Stimulated activated naive CD4-positive, alpha-beta T cell (primary cell): ENCODE data around the gene KLF4.
"Not testable (repeated sequence)": the region's sequence is repeated elsewhere in the genome, so short reads cannot be mapped to it uniquely, and the experiment has no call there.

Experiments used
- DNase-seq, 6 experiments: peaks; one replicate each; lab custom pipeline; 2025; lab: John Stamatoyannopoulos, UW

Gene KLF4

DNA sequence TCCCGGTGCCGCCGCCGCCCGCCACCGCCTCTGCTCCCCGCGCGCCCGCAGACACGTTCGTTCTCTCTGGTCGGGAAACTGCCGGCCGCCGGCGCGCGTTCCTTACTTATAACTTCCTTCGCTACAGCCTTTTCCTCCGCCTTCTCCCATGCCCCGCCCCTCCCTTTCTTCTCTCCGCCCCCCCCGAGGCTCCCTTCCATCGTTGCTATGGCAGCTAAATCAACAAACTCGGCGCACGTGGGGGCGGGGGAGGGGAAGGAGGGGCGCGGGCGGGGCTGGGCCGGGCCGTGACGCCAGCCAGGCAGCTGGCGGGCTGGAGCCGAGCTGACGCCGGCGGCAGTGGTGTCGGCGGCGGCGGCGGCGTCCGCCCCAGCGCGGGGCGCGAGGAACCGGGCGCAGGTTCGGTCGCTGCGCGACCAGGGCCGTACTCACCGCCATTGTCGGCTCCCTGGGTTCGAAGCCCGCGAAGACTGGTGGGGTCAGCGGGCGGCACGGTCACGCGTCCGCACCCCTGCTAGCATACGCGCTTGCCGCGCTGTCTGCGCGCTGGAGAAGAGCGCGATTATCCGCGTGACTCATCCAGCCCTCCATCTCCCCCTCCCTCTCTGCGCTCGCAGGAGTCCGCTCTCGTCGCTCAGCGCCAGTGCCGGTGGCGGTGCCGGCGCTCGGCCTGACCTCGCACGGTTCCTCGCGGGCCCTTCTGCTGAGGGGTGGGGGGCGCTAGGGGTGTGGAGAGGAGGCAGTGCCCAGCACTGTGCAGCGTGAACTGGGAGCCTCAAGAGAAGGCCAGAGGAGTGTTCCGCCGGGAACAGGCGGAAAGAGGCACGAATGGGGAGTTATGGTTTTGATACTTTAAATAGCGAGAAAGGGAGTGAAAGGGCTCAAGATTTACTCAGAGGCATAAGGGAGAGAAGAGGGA lies at the start of gene KLF4:
Gene KLF4, minus strand, starts transcription at position 83 of the 919 bp plus-strand sequence. CDS start 597 bp downstream, outside the sequence.
- peak in 5 of 6 experiments; percentile 11 to 24 (median 14) for DNase-seq

DNA sequence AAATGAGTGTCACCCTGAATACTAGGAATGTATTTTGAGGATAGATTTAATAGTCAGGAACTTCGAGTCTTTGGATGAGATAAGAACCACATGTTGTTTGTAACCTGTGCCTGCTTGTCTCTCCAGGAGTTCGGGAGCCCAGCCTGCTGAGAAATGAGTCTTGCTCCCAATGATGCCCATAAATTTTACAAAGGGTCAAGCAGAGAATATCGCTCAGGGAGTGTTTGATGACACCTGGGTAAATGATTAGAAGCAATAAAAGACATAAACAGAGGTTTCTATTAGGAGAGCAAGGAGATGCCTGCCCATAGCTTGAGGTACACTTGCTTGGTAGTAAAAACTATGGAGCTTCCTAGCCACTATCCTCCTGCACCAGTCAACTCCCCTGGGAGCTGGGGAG lies 46.9 kb upstream of the KLF4 start:
- DNase-seq: no peak

DNA sequence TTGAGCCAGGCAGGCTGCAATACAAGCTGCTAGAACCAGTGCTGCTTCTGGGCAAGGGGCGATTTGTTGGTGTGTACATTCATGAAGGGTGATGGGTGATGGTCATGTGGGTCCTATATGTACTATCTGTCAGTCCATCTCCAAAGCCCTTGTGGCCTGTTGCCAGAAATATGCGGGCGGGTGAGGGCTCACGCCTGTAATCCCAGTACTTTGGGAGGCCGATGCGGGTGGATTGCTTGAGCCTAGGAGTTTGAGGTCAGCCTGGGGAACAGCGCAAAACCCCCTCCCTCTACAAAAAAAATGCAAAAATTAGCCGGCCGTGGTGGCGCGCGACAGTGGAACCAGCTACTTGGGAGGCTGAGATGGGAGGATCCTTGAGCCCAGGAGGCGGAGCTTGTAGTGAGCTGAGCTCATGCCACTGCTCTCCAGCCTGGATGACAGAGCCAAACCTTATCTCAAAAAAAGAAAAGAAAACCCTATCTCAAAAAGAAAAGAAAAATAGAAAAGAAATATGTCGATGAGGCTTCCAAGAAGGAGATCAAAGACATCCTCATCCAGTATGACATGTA lies 45.0 kb upstream of the KLF4 start:
- no peak for DNase-seq

GRCh38 chr9:107530679-107531078 lies 41.1 kb upstream of the KLF4 start:
- no peak for DNase-seq

GRCh38 chr9:107528686-107529085 lies 39.1 kb upstream of the KLF4 start:
- no peak for DNase-seq

DNA sequence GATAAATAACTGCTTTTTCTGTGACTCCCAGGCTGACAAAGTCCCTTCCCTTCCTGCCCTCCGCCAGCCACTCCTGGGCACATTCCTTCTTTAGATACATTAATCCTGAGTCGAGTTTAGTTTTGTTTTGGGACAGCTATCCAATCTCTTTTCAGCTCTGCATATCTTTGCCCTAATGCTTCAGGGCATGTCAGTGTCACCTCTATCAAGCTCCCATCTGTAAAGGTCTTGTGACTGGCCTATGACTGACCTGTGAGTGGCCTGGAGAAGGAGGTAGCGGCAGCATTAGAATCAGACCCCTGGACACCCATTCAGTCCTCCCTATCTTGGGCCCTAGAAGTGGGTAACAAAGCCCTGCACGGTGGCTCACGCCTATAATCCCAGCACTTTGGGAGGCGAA lies 34.0 kb upstream of the KLF4 start:
- DNase-seq: no peak

DNA sequence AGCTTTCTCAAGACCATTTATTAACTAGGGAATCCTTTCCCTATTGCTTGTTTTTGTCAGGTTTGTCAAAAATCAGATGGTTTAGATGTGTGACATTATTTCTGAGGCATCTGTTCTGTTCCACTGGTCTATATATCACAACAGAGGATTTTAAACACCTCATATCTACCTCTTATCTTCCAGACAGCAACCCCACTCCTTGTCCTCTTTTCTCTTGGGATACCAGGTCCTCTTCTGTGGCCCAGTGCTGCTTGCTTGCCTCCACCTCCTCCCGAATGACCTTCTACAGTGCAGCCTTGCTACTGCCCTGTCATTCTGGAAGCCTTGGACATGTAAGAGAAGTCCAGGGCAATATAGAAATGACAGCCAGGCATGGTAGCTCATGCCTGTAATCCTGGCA lies 30.6 kb upstream of the KLF4 start:
- DNase-seq: no peak

DNA sequence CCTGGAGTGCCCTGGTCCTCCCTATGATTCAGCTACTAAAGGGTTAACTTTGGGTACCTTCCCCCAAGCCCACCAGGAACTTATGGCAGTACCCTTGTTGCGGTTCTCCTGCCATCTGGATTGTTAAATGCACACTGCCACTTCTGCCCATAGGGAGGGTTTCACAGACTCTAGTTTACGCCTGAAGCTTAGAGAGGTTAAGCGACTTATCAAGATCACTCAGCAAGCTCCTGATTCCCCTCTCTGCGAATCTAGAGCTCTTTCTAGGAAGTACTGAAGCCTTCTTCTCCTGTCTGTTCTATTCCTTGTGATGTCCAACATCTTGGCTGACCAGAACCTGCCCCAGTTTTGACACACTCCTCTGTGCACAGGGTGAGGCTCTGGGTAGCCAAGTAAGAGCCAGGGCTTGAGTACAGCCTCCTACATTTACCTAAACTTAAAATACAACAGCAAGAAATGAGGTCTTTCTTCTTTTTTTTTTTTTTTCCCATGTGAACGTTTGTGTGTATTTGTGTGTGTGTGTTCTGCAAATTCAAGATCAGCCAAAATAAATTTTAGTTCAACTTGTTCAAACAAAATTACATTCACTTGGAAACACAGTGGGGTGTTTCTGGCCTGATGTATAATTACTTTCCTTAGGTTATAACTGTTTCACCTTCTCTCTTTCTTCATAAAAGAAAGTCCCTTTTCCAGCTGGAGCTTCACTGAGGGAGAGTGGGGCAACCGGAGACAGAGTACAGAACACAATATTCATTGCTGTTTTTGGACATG lies 28.7 kb upstream of the KLF4 start:
- DNase-seq: no peak

DNA sequence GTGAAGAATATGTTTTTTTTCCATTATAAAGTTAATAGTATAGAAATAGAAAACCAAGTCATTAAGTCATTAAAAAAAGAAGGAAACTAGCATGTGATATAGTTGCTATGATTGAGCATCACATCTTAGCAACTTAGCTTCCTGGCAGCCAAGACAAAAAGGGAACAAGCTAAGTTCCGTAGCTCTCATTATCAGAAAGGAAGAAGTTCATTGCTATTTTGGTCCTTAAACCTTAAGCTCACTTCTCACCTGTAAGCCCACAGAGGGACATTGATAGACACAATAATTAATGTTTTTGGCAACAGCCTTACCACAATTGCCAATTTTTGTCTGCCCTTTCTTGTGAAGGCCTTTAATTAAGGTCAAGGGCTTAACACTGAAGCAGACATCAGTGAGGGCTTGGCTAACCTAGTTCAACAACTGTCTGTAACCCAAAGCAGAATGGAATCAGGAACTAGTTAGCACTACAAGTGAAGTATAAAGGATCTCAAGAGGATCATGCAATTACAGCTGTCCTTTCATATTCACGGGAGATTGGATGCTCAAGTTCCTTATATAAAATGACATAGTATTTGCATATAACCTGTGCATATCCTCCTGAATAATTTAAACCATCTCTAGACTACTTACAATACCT lies 24.0 kb upstream of the KLF4 start:
- no peak for DNase-seq

GRCh38 chr9:107504585-107505455 lies 15.3 kb upstream of the KLF4 start:
- DNase-seq: no peak

DNA sequence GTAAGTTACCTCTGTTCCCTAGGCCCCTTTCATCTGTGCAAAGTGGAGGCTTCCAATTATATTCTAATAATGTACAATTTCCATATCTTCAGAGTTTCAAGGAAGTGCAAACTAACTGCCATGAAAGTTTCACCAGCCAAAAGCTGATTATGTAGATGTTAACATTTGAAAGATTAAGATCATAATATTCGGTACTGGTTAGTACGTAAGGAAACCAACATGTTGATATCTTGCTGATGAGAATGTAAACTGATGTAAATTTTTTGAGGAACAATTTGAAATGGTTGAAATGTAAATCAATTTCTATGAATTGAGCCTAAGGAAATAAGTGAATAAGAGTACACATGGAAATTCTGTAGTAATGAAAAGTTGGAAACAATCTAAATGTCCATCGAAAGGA lies 12.9 kb upstream of the KLF4 start:
- no peak for DNase-seq

- DNase-seq: not testable (repeated sequence)
Measured at GRCh38 chr9:107500421-107501200, 11.0 kb upstream of the KLF4 start.

DNA sequence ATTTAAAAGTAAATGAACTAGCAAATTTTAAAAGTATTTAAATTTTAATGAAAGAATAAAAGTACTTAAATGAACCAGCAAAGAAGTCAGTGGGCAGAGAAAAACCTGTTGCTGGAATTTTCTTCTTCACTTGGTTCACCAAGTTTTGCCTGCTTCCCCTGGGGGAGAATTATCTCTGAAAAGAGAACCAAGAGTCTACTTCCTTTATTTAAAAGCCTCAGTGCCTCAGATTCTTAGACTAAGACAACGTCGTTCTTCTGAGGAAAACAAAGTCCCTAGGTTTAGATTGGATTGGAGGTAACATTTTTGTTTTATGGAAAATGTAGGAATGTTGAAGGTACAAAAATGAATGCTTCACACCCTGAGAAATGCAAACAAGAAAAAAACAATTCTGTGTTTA lies 7.4 kb upstream of the KLF4 start:
- DNase-seq: no peak

DNA sequence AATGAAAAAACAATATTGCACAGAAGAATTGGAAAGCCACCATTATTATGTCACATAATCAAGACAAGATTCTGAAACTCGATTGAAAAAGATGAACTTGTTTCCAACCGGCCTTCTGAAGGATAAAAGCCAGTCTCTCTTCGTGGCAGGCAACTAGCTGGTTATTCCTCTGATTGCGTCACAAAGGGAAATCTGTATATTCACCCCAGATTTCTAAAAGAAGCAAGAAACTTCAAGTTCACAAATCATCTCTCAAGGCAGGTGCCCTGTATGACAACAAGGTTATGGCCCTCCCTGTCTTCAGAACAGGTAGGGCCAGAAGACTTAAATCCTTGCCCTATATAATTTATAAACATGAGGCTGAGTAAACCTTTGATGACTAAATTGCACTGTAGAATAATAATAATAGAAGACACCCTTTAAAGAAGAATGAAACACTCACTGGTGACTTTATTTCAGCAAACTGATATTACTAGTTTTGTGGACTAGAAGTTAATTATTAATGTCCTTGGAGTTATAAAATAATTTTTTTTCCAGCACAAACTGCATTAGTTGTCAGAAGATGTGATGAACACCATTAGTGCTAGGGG lies 2.9 kb upstream of the KLF4 start:
- no peak for DNase-seq

DNA sequence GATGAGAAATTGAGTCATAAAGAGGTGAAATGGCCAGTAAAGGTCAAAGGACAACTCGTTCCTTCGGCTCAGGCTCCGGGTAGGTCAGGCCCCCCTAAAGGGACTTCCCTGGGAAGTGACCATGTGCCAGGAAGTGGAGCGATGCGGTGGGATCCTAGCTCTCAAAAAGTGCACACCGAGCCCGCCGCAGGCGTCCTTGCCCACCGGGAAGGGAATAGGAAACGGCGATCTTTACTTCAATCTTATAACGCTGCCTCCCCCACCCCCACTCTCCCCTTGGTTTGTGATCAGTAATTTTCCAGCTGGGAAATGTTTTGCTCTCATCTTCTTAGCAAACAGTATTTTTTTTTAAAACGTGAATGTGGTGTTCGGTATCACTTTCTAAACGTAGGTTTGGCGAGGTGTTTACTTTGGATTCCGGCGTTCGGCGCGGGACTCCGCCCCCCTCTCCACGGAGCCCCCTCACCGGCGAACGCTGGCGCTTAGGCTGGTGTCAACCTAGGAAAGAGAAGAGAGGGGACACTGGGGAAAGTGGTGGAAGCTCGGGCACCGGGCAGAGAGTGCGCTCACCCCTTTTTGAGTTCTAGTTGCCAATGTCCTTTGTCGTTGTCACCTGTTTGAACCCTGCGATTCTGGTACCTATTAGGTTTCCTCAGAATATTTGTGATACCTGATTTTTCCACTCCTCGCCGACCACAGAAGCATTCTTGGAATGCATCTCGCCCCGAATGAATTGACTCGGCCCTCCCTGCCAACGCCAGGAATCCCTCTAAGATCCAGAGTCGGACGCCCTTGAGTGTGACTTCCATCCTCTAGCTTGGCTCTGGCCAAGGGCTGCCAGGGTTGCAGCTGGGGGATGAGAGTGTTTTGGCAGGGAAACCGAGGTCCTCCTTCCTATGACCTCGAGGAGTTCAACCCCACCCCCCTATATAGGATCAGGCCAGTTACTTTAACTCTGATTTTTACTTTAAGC lies 1.8 kb upstream of the KLF4 start:
- DNase-seq: no peak

DNA sequence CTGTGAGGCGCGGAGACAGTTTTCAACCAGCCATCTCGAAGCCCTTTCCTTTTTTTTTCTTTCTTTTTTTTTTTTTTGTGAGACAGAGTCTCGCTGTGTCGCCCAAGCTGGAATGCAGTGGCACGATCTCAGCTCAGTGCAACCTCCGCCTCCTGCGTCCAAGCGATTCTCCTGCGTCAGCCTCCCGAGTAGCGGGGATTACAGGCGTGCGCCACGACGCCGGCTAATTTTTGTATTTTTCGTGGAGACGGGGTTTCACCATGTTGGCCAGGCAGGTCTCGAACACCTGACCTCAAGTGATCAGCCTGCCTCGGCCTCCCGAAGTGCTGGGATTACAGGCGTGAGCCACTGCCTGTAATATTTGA lies 1.0 kb upstream of the KLF4 start:
- not testable (repeated sequence) for DNase-seq

DNA sequence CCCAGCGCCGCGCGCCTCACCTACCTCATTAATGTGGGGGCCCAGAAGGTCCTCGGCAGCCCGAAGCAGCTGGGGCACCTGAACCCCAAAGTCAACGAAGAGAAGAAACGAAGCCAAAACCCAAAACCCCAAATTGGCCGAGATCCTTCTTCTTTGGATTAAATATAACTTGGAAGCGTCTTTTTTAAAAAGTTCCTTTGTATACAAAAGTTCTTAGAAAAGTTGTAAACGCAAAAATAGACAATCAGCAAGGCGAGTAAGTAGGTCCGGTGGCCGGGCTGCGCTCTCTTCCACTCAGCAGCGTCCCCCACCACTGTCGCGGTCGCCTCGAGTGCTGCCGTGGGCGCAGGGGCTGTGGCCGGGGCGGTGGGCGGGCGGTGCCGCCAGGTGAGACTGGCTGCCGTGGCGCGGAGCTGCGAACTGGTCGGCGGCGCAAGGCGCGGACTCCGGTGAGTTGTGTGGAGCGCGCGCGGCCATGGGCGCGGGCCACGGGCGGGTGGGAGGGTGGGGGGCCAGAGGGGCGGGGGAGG lies 360 bp downstream of the KLF4 start:
- DNase-seq: no peak

DNA sequence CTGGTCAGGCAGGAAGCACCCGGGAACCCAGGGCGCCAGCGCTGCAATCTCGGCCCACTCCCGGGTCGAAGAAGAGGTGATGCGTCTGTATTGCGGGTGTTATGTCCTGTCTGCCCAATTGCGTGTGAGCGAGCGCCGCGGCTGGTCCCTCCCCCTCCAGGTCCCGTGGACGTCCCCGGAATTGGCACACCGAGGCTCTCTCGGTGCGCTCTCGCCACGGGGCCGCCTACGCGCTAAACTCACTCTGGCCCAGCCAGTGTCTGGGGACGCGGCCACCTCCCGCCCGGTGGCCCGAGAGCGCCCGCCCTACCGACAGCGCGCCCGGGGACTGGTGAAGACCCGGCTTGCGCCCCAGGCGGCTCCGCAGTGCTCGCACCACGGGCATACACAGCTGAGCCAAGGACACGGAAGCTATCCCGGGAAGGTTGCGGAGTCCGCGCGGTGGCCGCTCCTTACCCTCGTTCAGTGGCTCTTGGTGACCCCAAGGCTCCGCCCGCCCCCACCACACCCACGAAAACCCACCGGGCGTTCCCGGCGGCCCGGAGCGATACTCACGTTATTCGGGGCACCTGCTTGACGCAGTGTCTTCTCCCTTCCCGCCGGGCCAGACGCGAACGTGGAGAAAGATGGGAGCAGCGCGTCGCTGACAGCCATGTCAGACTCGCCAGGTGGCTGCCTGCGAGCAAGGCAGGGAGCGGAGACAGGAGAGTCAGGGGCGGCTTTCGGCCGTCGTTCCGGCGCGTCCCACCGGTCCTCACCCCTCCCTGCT lies 1.0 kb downstream of the KLF4 start:
- DNase-seq: no peak
